ENCODE data around the gene PCDH18. TPM values are rescaled to one million over a fixed set of nuclear protein-coding genes. Genes with fewer than 3 reads are reported as not detected.
"Not testable (repeated sequence)": the region's sequence is repeated elsewhere in the genome, so short reads cannot be mapped to it uniquely, and the experiment has no call there.

The PCDH18 gene
- total RNA-seq, 1 donor from 2014 or later = 23.3 TPM

DNA sequence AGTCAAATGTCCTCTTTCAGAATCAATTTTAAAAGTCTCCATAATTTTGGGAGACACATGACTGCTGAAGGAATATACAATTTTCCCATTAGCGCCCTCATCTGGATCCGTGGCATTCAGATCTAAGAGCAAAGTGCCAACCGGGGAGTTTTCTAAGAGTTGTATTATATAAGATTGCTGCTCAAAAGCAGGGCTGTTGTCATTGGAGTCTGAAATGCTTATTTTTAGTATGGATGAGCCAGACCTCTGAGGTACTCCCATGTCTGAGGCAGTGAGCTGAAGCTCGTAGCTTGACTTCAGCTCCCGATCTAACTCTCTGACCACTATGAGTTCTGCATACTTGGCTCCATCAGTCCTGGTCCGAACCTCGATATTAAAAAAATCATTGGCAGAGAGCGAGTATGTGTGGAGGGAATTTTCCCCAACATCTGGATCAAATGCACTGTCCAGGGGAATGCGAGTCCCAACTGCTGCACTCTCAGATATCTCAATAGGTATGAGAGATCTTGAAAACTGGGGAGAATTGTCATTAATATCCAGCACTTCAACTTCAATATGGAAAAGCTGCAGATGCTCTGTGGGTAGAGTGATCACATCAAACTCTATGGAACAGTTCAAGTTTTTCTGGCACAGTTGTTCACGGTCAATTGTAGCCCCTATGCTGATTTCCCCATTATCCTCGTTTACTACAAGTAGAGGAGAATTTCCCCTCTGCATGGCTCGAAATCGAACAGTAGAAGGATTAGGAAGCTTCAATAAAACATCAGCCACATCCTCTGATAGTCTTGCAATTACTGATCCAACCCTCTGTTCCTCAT is 917 bp downstream of the PCDH18 start:
- no peak for DNase-seq (ENCODE audit: low spot score)

GRCh38 chr4:137530176-137530575 is 2.1 kb downstream of the PCDH18 start:
- DNase-seq (ENCODE audit: low spot score) = no peak

GRCh38 chr4:137529432-137529831 is 2.9 kb downstream of the PCDH18 start:
- DNase-seq (ENCODE audit: low spot score) = no peak

- no peak for DNase-seq (ENCODE audit: low spot score)
Measured at GRCh38 chr4:137528673-137529072, 3.6 kb downstream of the PCDH18 start.

DNA sequence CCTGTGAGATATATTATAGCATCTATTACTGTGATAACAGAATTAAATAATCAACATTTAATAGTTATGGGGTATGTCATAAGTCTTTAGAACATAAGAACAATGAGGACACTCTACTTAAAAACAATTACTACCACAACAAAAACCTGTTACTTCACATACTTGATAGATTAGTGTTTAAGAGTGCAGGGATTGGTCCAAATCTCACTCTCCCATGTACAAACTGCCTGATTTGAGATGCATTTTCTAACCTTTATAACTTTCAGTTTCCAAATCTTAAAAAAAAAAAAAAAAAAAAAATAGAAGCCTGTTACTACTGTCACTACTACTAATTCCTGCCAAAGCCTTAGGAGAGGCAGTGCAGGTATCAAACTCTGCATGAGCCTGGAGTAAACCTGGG is 5.6 kb downstream of the PCDH18 start:
- no peak for DNase-seq (ENCODE audit: low spot score)

DNA sequence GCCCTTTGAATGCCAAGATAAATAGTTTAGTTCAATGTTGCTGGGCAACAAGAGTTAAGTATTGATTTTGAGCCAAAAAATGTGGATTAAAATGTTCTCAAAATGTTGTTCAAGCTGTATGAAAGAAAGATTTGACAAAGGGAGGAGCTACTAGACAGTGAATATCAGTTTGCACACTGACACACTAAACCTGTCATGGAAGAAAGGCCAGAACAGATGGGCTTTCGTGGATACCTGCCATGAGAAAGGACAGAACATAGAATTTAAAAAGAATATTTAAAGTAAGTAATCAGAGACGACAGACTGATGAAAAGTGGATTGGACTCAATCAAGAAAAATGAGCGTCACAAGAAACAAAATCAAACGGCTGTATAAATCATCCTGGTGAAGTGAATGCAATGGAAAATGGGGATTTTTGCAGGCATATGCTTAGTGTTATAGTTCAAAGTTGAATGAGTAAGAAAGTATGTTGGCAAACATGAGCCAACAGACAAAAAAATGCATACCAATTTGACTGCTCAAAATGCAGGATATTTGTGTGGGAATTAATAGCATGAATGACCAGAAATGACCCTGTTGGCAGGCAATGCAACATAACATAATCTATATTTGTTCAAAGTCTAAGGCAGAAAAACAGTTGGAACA is 7.4 kb downstream of the PCDH18 start:
- DNase-seq (ENCODE audit: low spot score) = no peak

- no peak for DNase-seq (ENCODE audit: low spot score)
Measured at GRCh38 chr4:137523329-137523728, 9.0 kb downstream of the PCDH18 start.

GRCh38 chr4:137521053-137521452 is 11.2 kb downstream of the PCDH18 start:
- DNase-seq (ENCODE audit: low spot score) = no peak

- no peak for DNase-seq (ENCODE audit: low spot score)
Measured at GRCh38 chr4:137519406-137519805, 12.9 kb downstream of the PCDH18 start.

- DNase-seq (ENCODE audit: low spot score) = not testable (repeated sequence)
Measured at GRCh38 chr4:137517323-137517722, 15.0 kb downstream of the PCDH18 start.

DNA sequence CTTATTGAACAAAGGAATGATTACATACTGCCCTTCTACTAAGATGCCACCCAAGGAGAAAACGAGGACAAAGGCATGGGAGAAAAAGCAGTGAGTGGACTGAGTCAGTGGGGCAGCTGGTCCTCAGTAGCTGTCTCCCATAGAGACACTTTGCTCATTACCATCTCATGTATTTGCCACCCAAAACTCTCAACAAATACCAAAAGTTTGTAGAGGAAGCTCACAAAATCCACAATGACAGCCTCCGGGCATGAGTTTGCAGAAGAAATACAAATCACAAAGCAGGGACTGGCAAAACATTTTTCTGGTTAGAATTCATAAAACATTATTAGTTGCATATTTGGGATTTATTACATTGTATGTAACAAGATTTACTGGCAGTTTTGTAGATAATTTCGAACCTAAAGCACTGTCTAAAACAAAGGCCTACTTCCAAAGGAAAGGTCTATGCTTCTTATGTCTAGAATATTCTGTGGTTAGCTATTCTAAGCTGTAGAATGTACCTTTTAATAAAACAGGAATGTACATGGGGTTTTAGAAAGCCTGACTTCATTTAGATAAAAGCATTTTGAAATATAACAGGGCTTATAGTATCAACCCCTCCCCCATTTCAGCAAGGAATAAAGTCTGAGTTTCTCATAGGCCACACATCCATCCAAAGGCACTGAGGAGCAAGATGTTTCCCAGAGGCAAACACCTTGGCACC is 17.7 kb downstream of the PCDH18 start:
- no peak for DNase-seq (ENCODE audit: low spot score)

- DNase-seq (ENCODE audit: low spot score) = no peak
Measured at GRCh38 chr4:137510557-137511265, 21.6 kb downstream of the PCDH18 start.

GRCh38 chr4:137509855-137510282 is 22.4 kb downstream of the PCDH18 start:
- no peak for DNase-seq (ENCODE audit: low spot score)

GRCh38 chr4:137502339-137503129 is 29.8 kb downstream of the PCDH18 start:
- no peak for DNase-seq (ENCODE audit: low spot score)

GRCh38 chr4:137496267-137496666 is 36.0 kb downstream of the PCDH18 start:
- DNase-seq (ENCODE audit: low spot score) = not testable (repeated sequence)

- DNase-seq (ENCODE audit: low spot score) = no peak
Measured at GRCh38 chr4:137495578-137495977, 36.7 kb downstream of the PCDH18 start.

DNA sequence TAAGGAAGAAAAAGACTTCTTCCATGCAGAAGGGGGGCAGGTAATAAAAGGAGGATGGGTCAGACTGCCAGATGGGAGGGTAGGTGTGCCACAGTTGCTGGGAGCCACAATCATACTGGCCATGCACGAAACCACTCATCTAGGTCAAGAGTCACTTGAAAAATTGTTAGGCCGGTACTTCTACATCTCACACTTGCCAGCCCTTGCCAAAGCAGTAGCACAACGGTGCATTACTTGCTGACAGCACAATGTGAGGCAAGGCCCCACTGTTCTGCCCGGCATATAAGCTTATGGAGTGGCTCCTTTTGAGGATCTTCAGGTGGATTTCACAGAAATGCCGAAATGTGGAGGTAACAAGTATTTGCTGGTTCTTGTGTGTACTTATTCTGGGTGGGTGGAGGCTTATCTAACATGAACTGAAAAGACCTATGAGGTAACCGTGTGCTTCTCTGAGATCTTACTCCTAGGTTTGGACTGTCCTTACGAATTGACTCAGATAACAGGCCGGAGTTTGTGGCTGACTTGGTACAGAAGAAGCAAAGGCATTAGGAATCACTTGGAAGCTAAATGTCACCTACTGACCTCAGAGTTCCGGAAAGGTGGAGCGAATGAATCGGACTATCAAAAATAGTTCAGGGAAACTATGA is 48.9 kb downstream of the PCDH18 start:
- DNase-seq (ENCODE audit: low spot score) = not testable (repeated sequence)

DNA sequence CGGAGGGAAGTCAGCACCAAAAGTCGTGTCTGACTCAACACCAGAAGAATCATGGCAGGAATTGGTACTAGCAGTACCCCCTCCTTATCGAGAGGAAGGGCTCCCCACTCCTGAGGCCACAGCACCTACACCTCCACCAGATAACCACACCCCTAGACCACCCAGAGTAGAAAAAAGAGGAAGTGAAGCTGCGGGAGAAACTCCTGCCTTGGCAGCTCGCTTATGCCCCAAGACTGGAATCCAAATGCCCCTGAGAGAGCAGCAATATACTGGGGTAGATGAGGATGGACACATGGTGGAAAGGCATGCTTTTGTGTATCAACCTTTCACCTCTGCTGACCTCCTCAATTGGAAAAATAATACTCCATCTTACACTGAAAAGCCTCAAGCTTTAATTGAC is 52.6 kb downstream of the PCDH18 start:
- not testable (repeated sequence) for DNase-seq (ENCODE audit: low spot score)

GRCh38 chr4:137476345-137476744 is 55.9 kb downstream of the PCDH18 start:
- no peak for DNase-seq (ENCODE audit: low spot score)

DNA sequence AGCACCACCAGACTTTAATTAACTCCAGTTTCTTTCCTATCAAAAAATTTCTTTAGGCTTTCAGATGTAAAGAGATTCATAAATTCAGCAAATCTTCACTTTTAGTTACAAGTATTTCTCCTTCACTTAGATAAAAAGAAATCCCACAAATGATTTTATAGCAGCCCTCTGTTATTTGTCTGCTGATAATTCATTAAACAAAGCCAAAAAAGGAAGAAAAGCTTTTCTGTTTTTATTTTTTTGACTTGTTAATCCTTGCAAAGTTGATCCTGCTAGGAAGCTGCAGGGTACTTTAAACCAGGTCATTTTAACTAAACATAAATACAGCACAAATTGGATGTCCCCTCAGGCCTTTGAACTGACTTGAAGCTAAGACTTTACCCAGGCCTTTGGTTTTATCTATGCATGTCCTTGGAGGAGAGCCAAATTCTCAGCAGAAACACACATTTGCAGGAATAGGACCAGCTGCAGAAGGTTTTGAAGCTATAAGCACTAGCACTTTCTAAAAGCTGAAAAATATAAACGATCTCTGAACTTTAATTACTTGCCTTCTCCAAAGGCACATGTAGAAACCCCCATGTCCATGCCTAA is 57.5 kb downstream of the PCDH18 start:
- DNase-seq (ENCODE audit: low spot score) = no peak
